Panc1 (cell line): ENCODE measurements around the gene TEKT2.

Source experiments
- POLR2AphosphoS5 ChIP-seq: IDR thresholded peaks from 2 replicates; pipeline ENCODE4 v1.6.1; 2012; ENCODE audit warnings: mild to moderate bottlenecking, low read depth, low read length, moderate library complexity
- SIN3A ChIP-seq: IDR thresholded peaks from 2 replicates; pipeline ENCODE4 v1.6.1; 2012; ENCODE audit warnings: low read depth, mild to moderate bottlenecking, low read length, moderate library complexity, borderline replicate concordance; ENCODE audit not compliant: insufficient read depth
- TF ChIP-seq, protein P1 (sequence below): fragments of 450-650 bp; IDR thresholded peaks from 2 replicates; pipeline ENCODE4 v1.5.1; 2017; ENCODE audit warnings: mild to moderate bottlenecking

- TF ChIP-seq POLR2AphosphoS5 (no peak), SIN3A (no peak)
- TF ChIP-seq, protein P1, sequence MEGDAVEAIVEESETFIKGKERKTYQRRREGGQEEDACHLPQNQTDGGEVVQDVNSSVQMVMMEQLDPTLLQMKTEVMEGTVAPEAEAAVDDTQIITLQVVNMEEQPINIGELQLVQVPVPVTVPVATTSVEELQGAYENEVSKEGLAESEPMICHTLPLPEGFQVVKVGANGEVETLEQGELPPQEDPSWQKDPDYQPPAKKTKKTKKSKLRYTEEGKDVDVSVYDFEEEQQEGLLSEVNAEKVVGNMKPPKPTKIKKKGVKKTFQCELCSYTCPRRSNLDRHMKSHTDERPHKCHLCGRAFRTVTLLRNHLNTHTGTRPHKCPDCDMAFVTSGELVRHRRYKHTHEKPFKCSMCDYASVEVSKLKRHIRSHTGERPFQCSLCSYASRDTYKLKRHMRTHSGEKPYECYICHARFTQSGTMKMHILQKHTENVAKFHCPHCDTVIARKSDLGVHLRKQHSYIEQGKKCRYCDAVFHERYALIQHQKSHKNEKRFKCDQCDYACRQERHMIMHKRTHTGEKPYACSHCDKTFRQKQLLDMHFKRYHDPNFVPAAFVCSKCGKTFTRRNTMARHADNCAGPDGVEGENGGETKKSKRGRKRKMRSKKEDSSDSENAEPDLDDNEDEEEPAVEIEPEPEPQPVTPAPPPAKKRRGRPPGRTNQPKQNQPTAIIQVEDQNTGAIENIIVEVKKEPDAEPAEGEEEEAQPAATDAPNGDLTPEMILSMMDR: no peak
Measured at GRCh38 chr1:36034692-36035091, 49.2 kb upstream of the TEKT2 start.
